HG03135 (cell line): ENCODE measurements around the gene SLC49A3.
"Not testable (repeated sequence)": the region's sequence is repeated elsewhere in the genome, so short reads cannot be mapped to it uniquely, and the experiment has no call there.

Experiments
- ATAC-seq: cut with Tn5 transposase; IDR thresholded peaks from one replicate; pipeline ENCODE4 v1.9.1; 2021; ENCODE audit warnings: mild to moderate bottlenecking, moderate library complexity; ENCODE audit not compliant: unreplicated experiment

The SLC49A3 gene

GRCh38 chr4:681736-682451 is 7.1 kb downstream of the SLC49A3 start:
- ATAC-seq, result no peak

- ATAC-seq, result no peak
These were observed 7.9 kb downstream of the SLC49A3 start for GRCh38 chr4:680928-681645.

- ATAC-seq, result no peak
These were observed 8.4 kb downstream of the SLC49A3 start for GRCh38 chr4:680551-680927.

- no peak for ATAC-seq
These were observed 8.9 kb downstream of the SLC49A3 start for GRCh38 chr4:680091-680490.

GRCh38 chr4:679629-680028 is 9.3 kb downstream of the SLC49A3 start:
- ATAC-seq, result no peak

GRCh38 chr4:679104-679481 is 9.9 kb downstream of the SLC49A3 start:
- ATAC-seq, result no peak

GRCh38 chr4:678331-679103 is 10.4 kb downstream of the SLC49A3 start:
- no peak for ATAC-seq

GRCh38 chr4:677431-678293 is 11.3 kb downstream of the SLC49A3 start:
- ATAC-seq, result no peak

GRCh38 chr4:676871-677235 is 12.1 kb downstream of the SLC49A3 start:
- ATAC-seq, result no peak

- no peak for ATAC-seq
These were observed 12.7 kb downstream of the SLC49A3 start for GRCh38 chr4:675980-676870.

- ATAC-seq, result peak; percentile 15
These were observed 13.7 kb downstream of the SLC49A3 start for GRCh38 chr4:675036-675882.

- peak; percentile 80 for ATAC-seq
These were observed 14.5 kb downstream of the SLC49A3 start, which contains the start of the genes ATP5ME and MYL5 for GRCh38 chr4:674172-675035. ATP5ME (minus strand) TSS chr4:674276; CDS start chr4:674247, 29 bp downstream. MYL5 (plus strand) TSS chr4:674542; CDS start chr4:678027, 3,485 bp downstream.

- ATAC-seq, result no peak
These were observed 15.4 kb downstream of the SLC49A3 start for GRCh38 chr4:673349-674091.

- no peak for ATAC-seq
These were observed 17.2 kb downstream of the SLC49A3 start for GRCh38 chr4:671769-672168.

- not testable (repeated sequence) for ATAC-seq
These were observed 19.0 kb downstream of the SLC49A3 start for GRCh38 chr4:669806-670559.

GRCh38 chr4:668219-668618 is 20.7 kb downstream of the SLC49A3 start:
- not testable (repeated sequence) for ATAC-seq
